ENCODE results near the gene WDR90.

DNA sequence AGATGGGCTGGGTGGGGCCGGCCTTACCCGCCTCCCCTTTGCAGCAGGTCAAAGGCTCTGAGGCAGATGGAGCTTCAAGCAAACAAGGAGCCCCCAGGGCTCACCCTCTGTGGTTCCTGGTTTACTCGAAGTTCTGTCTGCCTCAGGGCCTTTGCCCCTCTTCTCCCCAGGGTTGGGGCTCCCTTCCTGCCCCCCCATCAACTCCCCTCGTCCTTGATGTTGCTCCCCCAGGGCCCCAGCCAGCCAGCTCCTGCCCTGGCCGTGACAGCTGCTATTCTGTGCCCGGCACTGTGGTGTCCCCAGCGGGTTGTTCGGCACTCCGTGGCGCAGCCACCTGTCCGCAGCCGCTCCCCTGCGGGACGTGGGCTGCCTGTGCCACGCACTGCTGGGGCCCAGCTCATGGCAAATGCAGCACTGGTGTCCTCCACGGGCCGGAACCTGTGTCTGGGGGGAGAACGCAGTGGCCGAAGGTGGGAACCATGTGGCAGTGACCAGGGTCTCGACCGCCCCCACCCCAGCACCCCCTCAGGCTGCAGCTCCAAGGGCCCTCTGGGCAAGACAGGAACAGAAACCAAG, 61.4 kb downstream of the WDR90 start:
- TF ChIP-seq CTCF (IDR thresholded peaks at IDR 0.05; ENCODE audit: low read length) (no peak), EZH2 (IDR thresholded peaks at IDR 0.05; ENCODE audit: borderline replicate concordance, low read length) (no peak)
